GM12873 (cell line): Measurements from ENCODE around the gene SIK2.

Experiments
- CTCF ChIP-seq: IDR thresholded peaks from 2 replicates; pipeline ENCODE4 v1.5.1; 2012; ENCODE audit warnings: low read depth, mild to moderate bottlenecking, moderate library complexity, low read length, control low read depth; ENCODE audit not compliant: insufficient read depth; ENCODE audit errors: missing control alignments

SIK2 gene

GRCh38 chr11:111644922-111645321 is 42.7 kb downstream of the SIK2 start:
- no peak for TF ChIP-seq CTCF

- no peak for TF ChIP-seq CTCF
These were observed 43.5 kb downstream of the SIK2 start for GRCh38 chr11:111645657-111646316.

- TF ChIP-seq CTCF = no peak
These were observed 49.9 kb downstream of the SIK2 start for GRCh38 chr11:111652184-111652583.

- TF ChIP-seq CTCF = no peak
These were observed 52.4 kb downstream of the SIK2 start for GRCh38 chr11:111654601-111655000.

- no peak for TF ChIP-seq CTCF
These were observed 53.7 kb downstream of the SIK2 start for GRCh38 chr11:111655924-111656323.

GRCh38 chr11:111659201-111660115 is 57.2 kb downstream of the SIK2 start:
- no peak for TF ChIP-seq CTCF

GRCh38 chr11:111660822-111661221 is 58.6 kb downstream of the SIK2 start:
- no peak for TF ChIP-seq CTCF
